ENCODE data around the gene NEUROD4.

The NEUROD4 gene

DNA sequence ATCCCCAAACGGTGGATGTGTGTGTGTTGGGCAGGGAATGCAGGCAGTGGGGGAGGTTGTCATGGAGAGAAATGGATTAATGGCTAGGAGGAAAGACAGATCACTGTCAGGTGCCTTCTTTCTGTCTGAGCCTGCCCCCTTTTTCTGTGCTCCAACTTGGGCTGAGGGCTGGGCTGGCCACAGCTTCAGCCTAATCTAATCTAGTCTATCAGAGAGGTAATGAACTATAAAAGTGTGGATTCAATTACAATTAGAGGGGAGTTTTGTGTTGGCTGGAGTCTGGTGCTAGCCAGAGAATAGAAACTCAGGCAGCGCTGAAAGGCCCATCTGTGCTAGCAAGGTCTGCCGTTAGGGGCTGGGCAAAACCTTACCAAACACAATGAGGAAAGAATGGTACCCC lies 41.2 kb downstream of the NEUROD4 start:
- FAIRE-seq = no peak

DNA sequence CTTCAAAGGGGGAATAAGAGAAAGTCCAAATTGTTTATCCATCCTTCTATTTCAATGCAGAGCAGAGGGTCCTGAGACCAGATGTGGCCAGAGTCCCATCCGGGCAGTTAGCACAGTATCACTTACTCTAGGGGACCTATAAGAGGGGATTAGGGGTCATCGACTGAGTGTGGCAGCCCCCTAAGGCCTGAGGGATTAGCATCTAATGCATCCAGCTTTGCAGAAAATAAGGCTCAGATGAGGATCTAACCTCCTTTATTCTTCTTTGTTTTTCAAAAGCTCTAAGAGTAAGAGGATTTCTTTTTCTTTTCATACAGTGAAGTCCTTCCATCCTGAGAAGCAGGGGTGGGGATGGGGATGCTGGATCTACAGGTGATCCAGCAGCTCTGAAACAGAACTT lies 43.5 kb downstream of the NEUROD4 start:
- FAIRE-seq = no peak

DNA sequence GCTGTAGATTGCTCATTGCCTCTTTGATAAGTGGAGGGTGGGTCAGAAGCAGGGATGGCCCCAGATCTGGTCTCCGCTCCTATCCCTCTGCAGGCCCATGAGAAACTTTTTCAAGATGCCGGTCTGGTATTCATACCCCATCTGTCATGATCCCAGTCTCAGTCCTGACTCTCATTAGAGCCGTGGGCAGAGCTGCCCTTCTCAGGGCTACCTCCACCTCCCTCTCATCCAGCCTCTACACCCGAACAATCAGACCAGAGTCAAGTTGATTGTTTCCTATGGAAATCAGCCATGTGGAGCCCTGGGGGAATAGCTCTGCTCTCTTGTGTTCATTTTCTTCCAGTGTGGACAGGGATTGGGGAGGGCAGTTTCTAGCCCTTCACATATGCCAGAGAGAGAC lies 45.8 kb downstream of the NEUROD4 start:
- FAIRE-seq = no peak

DNA sequence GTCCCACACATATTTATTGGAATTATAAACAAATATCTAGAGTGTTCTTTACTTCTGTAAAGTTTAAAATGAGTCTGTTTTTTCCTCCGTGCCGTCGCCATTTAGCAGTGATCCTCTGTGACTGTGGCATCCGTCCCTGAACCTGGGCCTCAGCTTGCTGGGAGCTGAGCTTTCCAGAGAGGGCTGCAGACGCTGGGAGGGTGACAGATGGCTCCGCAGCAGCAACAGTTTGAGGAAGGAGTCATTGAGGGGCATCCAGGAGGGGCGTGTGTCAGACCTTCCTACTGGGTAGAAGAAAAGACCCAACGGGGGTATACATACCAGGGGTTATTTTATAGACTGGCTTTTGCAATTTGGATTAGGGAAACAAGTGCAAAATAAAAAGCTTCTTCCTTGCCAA lies 47.9 kb downstream of the NEUROD4 start:
- no peak for FAIRE-seq

DNA sequence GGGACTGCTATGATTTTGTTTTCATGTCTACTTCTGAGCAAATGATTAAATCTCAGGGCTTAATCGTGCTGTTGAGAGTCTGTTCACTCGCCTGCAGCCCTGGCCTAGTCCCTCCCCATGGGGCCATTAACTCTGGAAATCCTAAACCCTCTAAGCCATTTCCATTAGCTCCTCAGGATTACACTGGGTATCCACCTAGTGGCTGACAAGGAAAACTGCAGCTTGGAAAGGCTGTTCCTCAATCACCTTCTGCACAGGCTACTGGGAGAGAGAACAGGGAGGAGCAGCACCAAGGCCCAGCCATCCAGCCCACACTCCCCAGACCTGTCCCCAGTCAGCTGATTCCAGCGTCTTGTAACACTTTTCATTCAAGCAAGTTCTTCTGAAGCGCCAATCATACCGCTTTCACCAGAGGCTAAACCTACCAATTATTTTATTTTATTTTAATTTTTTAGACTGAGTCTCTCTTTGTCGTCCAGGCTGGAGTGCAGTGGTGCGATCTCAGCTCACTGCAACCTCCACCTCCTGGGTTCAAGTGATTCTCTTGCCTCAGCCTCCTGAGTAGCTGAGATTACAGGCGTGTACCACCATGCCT lies 48.7 kb downstream of the NEUROD4 start:
- no peak for FAIRE-seq

DNA sequence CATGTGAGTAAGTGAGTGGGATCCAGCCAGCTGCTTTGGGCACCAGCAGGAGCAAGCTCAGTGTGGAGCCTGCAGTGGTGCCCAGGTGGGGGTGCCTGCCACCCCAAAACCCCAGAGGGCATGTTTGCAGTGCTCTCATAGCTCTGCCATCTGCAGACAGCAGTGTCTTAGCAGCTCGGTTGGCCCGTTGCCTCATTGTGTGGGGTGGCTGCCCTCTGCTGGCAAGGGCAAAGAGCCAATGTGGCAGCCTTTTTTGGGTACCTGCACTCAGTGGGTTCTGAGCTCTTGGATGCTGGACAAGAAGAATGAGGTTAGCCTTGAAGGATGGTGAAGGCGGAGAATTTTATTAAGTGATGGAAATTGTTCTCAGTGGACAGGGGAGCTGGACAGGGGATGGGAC lies 52.3 kb downstream of the NEUROD4 start:
- FAIRE-seq = no peak

DNA sequence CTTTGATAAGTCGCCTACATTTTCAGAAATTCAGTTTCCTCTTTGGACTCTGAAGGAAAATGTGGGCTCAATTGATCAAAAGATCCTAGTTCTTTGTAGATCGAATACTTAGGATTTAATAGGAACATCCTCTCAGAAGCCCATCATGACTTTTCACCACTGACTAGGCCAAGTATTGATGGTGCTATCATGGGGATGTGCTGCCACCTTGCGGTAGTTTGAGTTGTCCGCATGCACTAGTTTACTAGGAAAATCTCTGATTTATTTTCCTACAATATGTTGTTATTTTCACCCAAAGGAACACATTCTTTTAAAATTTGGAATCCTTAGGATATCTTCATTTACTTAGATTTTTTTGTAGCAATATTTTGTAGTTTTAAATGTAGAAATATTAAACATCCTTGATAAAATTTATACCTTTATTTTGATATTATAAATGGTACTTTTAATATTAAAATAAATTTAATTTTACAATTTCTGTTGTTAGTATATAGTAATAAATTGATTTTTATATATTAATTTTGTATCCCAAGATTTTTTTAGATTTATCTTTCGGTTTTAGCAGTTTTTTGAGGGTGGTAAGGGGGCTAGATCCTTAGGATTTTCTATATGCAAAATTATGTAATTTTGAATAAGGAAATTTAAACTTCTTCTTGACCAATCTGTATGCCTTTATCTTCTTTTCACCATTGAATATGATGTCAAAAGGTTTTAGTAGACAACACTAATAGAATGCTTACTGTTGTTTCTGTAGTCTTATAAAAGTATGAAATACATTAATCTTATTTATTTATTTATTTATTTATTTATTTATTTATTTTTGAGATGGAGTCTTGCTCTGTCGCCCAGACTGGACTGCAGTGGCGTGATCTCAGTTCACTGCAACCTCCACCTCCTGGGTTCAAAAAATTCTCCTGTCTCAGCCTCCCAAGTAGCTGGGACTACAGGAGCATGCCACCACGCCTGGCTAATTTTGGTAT lies 53.6 kb downstream of the NEUROD4 start:
- FAIRE-seq = peak; percentile 94

DNA sequence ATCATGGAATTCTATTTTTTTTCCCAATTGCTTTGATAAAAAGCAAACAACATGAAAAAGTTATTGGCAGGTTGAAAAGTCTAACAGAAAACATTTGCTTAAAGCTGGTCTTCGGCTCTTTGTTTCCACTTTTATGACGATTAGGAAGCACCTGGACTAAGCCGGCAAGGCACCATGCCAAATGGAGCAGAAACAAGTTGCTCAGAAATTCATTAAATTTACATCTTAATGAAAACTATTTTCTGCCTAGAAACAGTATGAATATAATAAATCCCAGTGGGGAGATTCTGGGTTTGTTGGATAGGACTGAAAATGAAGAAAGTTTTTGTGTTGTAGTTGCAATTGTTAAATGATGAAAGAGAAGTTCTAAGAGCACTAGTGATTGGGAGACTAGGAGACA lies 55.0 kb downstream of the NEUROD4 start:
- no peak for FAIRE-seq
